Measurements from ENCODE around the gene POLR3E.

- TF ChIP-seq CTCF (conservative IDR thresholded peaks at IDR 0.05) (no peak), ZFX (IDR thresholded peaks at IDR 0.05) (no peak)
Observed at GRCh38 chr16:22328081-22328725, 31.0 kb downstream of the POLR3E start.

Measured in C4-2B (cell line).